Mucosa of descending colon (tissue), 3 donors: ENCODE measurements around the gene CTU2. TPM values are rescaled to one million over a fixed set of nuclear protein-coding genes. Genes with fewer than 3 reads are reported as not detected.

ENCODE experiments used
- ATAC-seq: fragments of 200-7000 bp; cut with Tn5 transposase; one replicate; pipeline ENCODE4 v1.9.1; 2020; ENCODE audit warnings: mild to moderate bottlenecking, moderate library complexity
- DNase-seq, 3 donors: peaks; one replicate each; pipeline ENCODE4 v3.0.0-alpha.2; 2020
- H3K36me3 ChIP-seq: fragments of 200-600 bp; one replicate; pipeline ENCODE4 v1.8.0; 2021; ENCODE audit warnings: low read depth, mild to moderate bottlenecking
- H3K4me1 ChIP-seq: fragments of 200-600 bp; one replicate; pipeline ENCODE4 v1.8.0; 2021; ENCODE audit warnings: low read depth, mild to moderate bottlenecking
- H3K4me3 ChIP-seq: fragments of 200-600 bp; one replicate; pipeline ENCODE4 v1.8.0; 2021; ENCODE audit warnings: mild to moderate bottlenecking
- H3K9me3 ChIP-seq: fragments of 200-600 bp; one replicate; pipeline ENCODE4 v1.8.0; 2021; ENCODE audit warnings: mild to moderate bottlenecking
- CTCF ChIP-seq: fragments of 200-600 bp; IDR thresholded peaks from one replicate; pipeline ENCODE4 v1.8.0; 2022; ENCODE audit warnings: antibody characterized with exemption, mild to moderate bottlenecking
- intact Hi-C, 2 donors: fragments of 100-400 bp; cut with DNase I in 1 of 2; cut with micrococcal nuclease in 1 of 2; formaldehyde crosslinking; loops; one replicate each; pipeline versions ENCODE4 v1.11.0 to v1.11.1; 2022; cut with DNase I, micrococcal nuclease
- total RNA-seq, 3 donors: library from RNA; stranded (reverse); fragmentation: NEBNext Ultra II Directional in 2 of 3; extraction: Animal tissue kit (Norgen Biotek cat#: 25700) in 2 of 3; gene quantifications; one replicate each; pipeline versions ENCODE4 v1.2.1 to v1.2.4, GENCODE V29; 2021 to 2023
- donor health status: DM: no; HTN: no; CAD: no; lungs with moderate emphysema.
- donor health status: DM: no; HTN: no; CAD: no.
- donor health status: DM: no; HTN: yes; CAD: no.

Gene CTU2
- total RNA-seq, 3 donors from 2014 or later = 9.6 to 16.1 (median 13.6) TPM

GRCh38 chr16:88692861-88693260 lies 13.4 kb upstream of the CTU2 start:
- Histone ChIP-seq H3K4me3 (no peak overlapping the region), H3K9me3 (no peaks in the 10 kb centered on the region), H3K36me3 (no peaks in the 10 kb centered on the region), H3K4me1 (peaks cover 14% of the 10 kb centered on the region)
- no peak for DNase-seq
- TF ChIP-seq CTCF = no peak
- intact Hi-C loops = no loop called here
- ATAC-seq = no peak

- no peak for DNase-seq
- H3K36me3 ChIP-seq = no peaks in the 10 kb centered on the region
- TF ChIP-seq CTCF = no peak
- intact Hi-C loops = no loop called here
- H3K4me1 ChIP-seq = peaks cover 10% of the 10 kb centered on the region
- no peaks in the 10 kb centered on the region for H3K9me3 ChIP-seq
- no peak overlapping the region for H3K4me3 ChIP-seq
- no peak for ATAC-seq
These were observed 12.7 kb upstream of the CTU2 start for GRCh38 chr16:88693420-88694177.

- DNase-seq (no peak), ATAC-seq (no peak)
- peaks cover 10% of the 10 kb centered on the region for H3K4me1 ChIP-seq
- no peak for TF ChIP-seq CTCF
- no peak overlapping the region for H3K4me3 ChIP-seq
- no peaks in the 10 kb centered on the region for H3K36me3 ChIP-seq
- intact Hi-C loops = no loop called here
- no peaks in the 10 kb centered on the region for H3K9me3 ChIP-seq
These were observed 11.8 kb upstream of the CTU2 start for GRCh38 chr16:88694221-88695087.

- ATAC-seq (no peak), DNase-seq (peak in 2 of 3 donors; percentile 18 to 49)
- intact Hi-C loops = no loop called here
- Histone ChIP-seq H3K4me1 (peaks cover 10% of the 10 kb centered on the region), H3K9me3 (no peaks in the 10 kb centered on the region), H3K36me3 (no peaks in the 10 kb centered on the region), H3K4me3 (no peak overlapping the region)
- no peak for TF ChIP-seq CTCF
These were observed 11.1 kb upstream of the CTU2 start for GRCh38 chr16:88695218-88695617.

- DNase-seq = no peak
- no peak for TF ChIP-seq CTCF
- no peak overlapping the region for H3K4me3 ChIP-seq
- no peaks in the 10 kb centered on the region for H3K9me3 ChIP-seq
- peaks cover 10% of the 10 kb centered on the region for H3K4me1 ChIP-seq
- H3K36me3 ChIP-seq = no peaks in the 10 kb centered on the region
- ATAC-seq = no peak
- intact Hi-C loops = no loop called here
These were observed 10.6 kb upstream of the CTU2 start for GRCh38 chr16:88695753-88696152.
